Measurements from ENCODE around the gene C1orf198. TPM values are rescaled to one million over a fixed set of nuclear protein-coding genes. Genes with fewer than 3 reads are reported as not detected.

C1orf198 gene
- total and polyA plus RNA-seq, 4 donors, result 3.9 to 11.1 (median 10.4) TPM

GRCh38 chr1:230894032-230894431 is 25.7 kb upstream of the C1orf198 start:
- WGBS, result 82% methylated on average over 6 of the region's 6 CpGs
- Histone ChIP-seq H3K9ac (ENCODE audit: low read depth in 1 of 2, low read length in 2 of 2) (no peak overlapping the region), H3K9me3 (ENCODE audit: control insufficient read depth in 4 of 4, low read length in 3 of 4) (no peaks in the 10 kb centered on the region), H3K27me3 (ENCODE audit: control insufficient read depth in 4 of 4, insufficient read depth in 4 of 4, low read length in 3 of 4) (no peaks in the 10 kb centered on the region), H3K36me3 (ENCODE audit: control insufficient read depth in 4 of 4, insufficient read depth in 3 of 4, low read depth in 1 of 4, low read length in 3 of 4) (no peaks in the 10 kb centered on the region), H3K4me1 (ENCODE audit: control insufficient read depth in 4 of 4, insufficient read depth in 4 of 4, low read length in 3 of 4) (no peaks in the 10 kb centered on the region), H3K27ac (ENCODE audit: low read depth in 1 of 2, low read length in 2 of 2) (no peak overlapping the region), H3K4me3 (ENCODE audit: low read depth in 1 of 3, low read length in 3 of 3) (no peak overlapping the region)
- DNase-seq (ENCODE audit: low spot score), result no peak
- no peak for TF ChIP-seq HNF4G (IDR thresholded peaks at IDR 0.05)
- no peak for TF ChIP-seq RAD21 (IDR thresholded peaks at IDR 0.05)
- no peak for TF ChIP-seq ZBTB33 (IDR thresholded peaks at IDR 0.05)
- no peak for TF ChIP-seq TAF1 (conservative IDR thresholded peaks at IDR 0.05)
- no peak for TF ChIP-seq FOXA2 (IDR thresholded peaks at IDR 0.05)
- TF ChIP-seq CTCF (IDR thresholded peaks at IDR 0.05; ENCODE audit: low read depth, low read length, missing input control), result no peak
- no peak for TF ChIP-seq FOXA1 (IDR thresholded peaks at IDR 0.05)
- no peak for TF ChIP-seq HNF4A (conservative IDR thresholded peaks at IDR 0.05)
- TF ChIP-seq SP1 (IDR thresholded peaks at IDR 0.05), result no peak
- TF ChIP-seq EGR1 (IDR thresholded peaks at IDR 0.05; ENCODE audit: low read depth in 2 of 2), result no peak
- TF ChIP-seq REST (IDR thresholded peaks at IDR 0.05), result no peak
- no peak for TF ChIP-seq JUND (IDR thresholded peaks at IDR 0.05)
- no peak for TF ChIP-seq GABPA (IDR thresholded peaks at IDR 0.05 in 1 of 2, conservative IDR thresholded peaks at IDR 0.05 in 1 of 2)
- TF ChIP-seq NR2F2 (IDR thresholded peaks at IDR 0.05), result no peak
- no peak for TF ChIP-seq YY1 (IDR thresholded peaks at IDR 0.05)
- no peak for TF ChIP-seq RXRA (IDR thresholded peaks at IDR 0.05)

- no peaks in the 10 kb centered on the region for H3K36me3 ChIP-seq (ENCODE audit: control insufficient read depth in 4 of 4, insufficient read depth in 3 of 4, low read depth in 1 of 4, low read length in 3 of 4)
- H3K9ac ChIP-seq (ENCODE audit: low read depth in 1 of 2, low read length in 2 of 2), result no peak overlapping the region
- H3K27ac ChIP-seq (ENCODE audit: low read depth in 1 of 2, low read length in 2 of 2), result no peak overlapping the region
- TF ChIP-seq JUND (IDR thresholded peaks at IDR 0.05), result no peak
- H3K9me3 ChIP-seq (ENCODE audit: control insufficient read depth in 4 of 4, low read length in 3 of 4), result no peaks in the 10 kb centered on the region
- H3K4me1 ChIP-seq (ENCODE audit: control insufficient read depth in 4 of 4, insufficient read depth in 4 of 4, low read length in 3 of 4), result no peaks in the 10 kb centered on the region
- H3K4me3 ChIP-seq (ENCODE audit: low read depth in 1 of 3, low read length in 3 of 3), result no peak overlapping the region
- WGBS, result 87% methylated on average over 6 of the region's 6 CpGs
- no peaks in the 10 kb centered on the region for H3K27me3 ChIP-seq (ENCODE audit: control insufficient read depth in 4 of 4, insufficient read depth in 4 of 4, low read length in 3 of 4)
- no peak for DNase-seq (ENCODE audit: low spot score)
These were observed 23.7 kb upstream of the C1orf198 start for GRCh38 chr1:230892018-230892491.
